NB4 (cell line): ENCODE data around the gene KPNA3.

Experiments used
- DNase-seq: peaks from one replicate; pipeline ENCODE4 v3.0.0; 2010; ENCODE audit warnings: low read depth
- H3K4me3 ChIP-seq: one replicate; pipeline ENCODE4 v1.5.1; 2011; ENCODE audit warnings: mild to moderate bottlenecking, low read depth, low read length, moderate library complexity
- CTCF ChIP-seq: IDR thresholded peaks from one replicate; pipeline ENCODE4 v1.5.1; 2012; ENCODE audit warnings: low read depth, low read length
- MAX ChIP-seq: IDR thresholded peaks from 2 replicates; pipeline ENCODE4 v1.6.1; 2011; ENCODE audit warnings: low read depth, low read length
- MYC ChIP-seq: IDR thresholded peaks from 2 replicates; pipeline ENCODE4 v1.6.1; 2011; ENCODE audit warnings: low read depth, low read length
- POLR2A ChIP-seq: IDR thresholded peaks from 2 replicates; pipeline ENCODE4 v1.6.1; 2011; ENCODE audit warnings: mild to moderate bottlenecking; ENCODE audit not compliant: insufficient read length; ENCODE audit errors: extremely low read depth

KPNA3 gene

GRCh38 chr13:49676581-49677298, 115.7 kb downstream of the KPNA3 start:
- TF ChIP-seq MYC (no peak), POLR2A (no peak), CTCF (no peak), MAX (no peak)
- no peak for DNase-seq
- no peak overlapping the region for H3K4me3 ChIP-seq

DNA sequence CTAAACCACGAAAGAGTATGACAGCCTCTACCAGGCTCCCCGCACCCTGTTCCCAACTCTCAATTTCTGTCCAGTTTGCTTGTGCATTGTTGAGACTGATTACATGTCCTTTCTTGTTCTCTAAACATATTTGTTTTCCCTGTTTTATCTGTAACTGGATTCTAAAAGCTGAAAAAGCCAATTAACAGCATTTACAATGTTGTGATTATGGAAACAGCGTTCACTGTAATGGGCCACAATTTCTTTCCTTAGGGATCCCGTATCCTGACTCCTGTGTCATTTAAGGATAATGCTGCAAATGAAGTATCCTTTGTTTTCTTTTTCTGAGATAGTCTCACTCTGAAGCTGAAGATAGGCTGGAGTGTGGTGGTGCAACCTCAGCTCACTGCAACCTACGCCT, 121.7 kb downstream of the KPNA3 start:
- DNase-seq, result no peak
- H3K4me3 ChIP-seq, result no peak overlapping the region
- TF ChIP-seq POLR2A (no peak), CTCF (no peak), MYC (no peak), MAX (no peak)

DNA sequence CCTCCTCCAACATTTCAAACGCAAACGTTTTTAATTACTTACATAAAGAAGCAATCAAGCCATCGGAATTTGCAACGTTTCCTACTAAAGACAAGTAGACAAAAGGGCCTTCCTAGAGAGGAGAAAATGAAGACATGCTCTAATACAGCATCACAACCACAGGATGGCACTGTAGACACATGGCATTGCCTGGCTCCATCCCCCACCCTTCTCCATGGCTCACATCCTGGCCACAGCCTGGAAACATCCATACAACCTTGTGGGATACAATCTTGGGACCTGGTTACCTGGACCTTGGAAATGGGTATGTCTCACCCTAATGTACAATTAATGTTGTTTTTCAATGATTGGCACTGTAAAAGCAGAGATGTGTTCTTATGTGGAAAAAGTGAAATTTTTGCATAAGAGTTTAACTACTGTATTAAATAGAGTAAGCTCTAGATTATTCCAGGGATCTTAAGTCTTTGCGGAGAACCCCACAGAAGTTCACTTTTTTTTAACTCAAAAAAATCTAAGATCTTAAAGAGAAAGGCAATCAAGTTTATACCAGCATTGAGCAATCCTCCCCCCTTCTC, 122.7 kb downstream of the KPNA3 start:
- TF ChIP-seq MYC (0 out of 2 replicates have a peak, but pooled peaks have one; percentile 35), CTCF (peak; percentile 57), MAX (peak; percentile 68), POLR2A (no peak)
- DNase-seq, result peak; percentile 64
- H3K4me3 ChIP-seq, result no peak overlapping the region

DNA sequence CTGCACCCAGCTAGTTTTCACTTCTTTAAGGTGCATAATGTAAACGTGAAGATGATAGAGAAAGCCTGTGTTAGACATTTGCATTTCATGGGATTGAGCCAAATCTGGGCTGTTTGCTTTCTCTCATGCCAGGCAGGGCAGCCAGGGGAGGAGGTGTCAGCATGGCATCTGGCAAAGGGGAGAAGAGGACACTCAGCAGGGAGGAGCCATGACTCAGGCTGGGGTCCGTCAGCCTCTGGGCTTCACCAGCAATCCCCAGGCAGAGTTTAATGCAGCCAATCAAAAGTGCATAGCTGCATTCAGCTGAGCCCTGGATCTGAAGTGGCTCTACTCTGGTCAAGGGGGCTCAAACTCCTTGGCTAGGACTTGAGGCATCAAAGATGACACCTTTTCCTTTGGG, 124.7 kb downstream of the KPNA3 start:
- DNase-seq, result no peak
- TF ChIP-seq MYC, result no peak
- no peak for TF ChIP-seq MAX
- no peak overlapping the region for H3K4me3 ChIP-seq

DNA sequence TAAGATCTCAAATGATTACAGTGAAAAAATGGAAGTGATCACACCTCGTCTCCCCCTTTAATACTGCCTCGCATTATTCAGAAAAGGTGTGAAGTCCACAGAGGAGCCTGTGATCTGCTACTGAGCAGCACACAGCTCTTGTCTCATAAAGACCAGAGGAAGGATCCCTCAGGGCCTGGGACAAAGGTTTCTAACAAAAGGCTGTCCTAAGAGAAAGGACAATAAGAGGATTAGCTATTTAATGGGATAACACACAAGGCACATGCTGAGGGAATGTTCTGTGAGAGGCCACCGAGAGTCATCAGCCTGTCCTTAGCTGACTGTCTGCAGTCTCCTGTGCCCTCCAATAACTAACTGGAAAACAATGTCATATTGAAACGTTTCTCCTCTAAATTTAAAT, 127.9 kb downstream of the KPNA3 start:
- no peak for DNase-seq
- TF ChIP-seq MAX (no peak), MYC (no peak), POLR2A (no peak), CTCF (no peak)
- no peak overlapping the region for H3K4me3 ChIP-seq

DNA sequence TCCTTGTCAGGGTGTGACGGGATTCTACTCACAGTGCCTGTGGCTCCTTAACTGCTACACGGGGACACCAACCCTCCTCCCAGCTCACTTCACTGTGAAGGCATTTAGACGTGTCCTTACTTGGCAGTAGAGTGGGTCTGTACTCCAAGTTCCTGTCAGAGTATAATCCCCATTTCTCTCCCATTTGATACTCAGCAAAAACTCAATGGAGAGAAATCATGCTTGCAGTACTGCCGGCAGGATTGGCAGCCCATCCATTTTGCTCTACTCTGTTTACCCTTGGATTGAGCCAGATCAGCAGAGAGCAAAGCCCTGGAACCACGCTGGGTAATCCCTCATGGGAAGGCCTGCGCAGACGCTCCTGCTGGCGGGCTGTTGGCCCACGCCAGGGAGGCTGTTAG, 135.2 kb downstream of the KPNA3 start:
- no peak for DNase-seq
- H3K4me3 ChIP-seq, result no peak overlapping the region
- TF ChIP-seq MYC, result no peak
- no peak for TF ChIP-seq CTCF
- no peak for TF ChIP-seq MAX
- TF ChIP-seq POLR2A, result no peak
